ENCODE data around the gene MIEF2. TPM values are rescaled to one million over a fixed set of nuclear protein-coding genes. Genes with fewer than 3 reads are reported as not detected.

MIEF2 gene
- total and polyA plus RNA-seq, 10 of the 15 experiments (the other 5 are each of a cell fraction or from before 2014, with no cell fraction given): 0.16 to 9.2 (median 4.1) TPM

GRCh38 chr17:18261659-18262058 is 1.2 kb downstream of the MIEF2 start (continued):
- TF ChIP-seq SMC3 (IDR thresholded peaks at IDR 0.05; ENCODE audit: borderline replicate concordance, low read length) (no peak), RAD51 (IDR thresholded peaks at IDR 0.05) (no peak), ZBTB11 (CRISPR knock-in tag; IDR thresholded peaks at IDR 0.05) (no peak), RELB (IDR thresholded peaks at IDR 0.05; ENCODE audit: low read depth) (no peak)

GRCh38 chr17:18262111-18262510 is 1.6 kb downstream of the MIEF2 start:
- TF ChIP-seq BACH1 (IDR thresholded peaks at IDR 0.05; ENCODE audit: borderline replicate concordance) (no peak), USF2 (IDR thresholded peaks at IDR 0.05; ENCODE audit: borderline replicate concordance, low read depth, low read length) (no peak), MAX (IDR thresholded peaks at IDR 0.05; ENCODE audit: low read depth, low read length) (no peak), ZNF24 (IDR thresholded peaks at IDR 0.05) (no peak), KLF5 (IDR thresholded peaks at IDR 0.05; ENCODE audit: partially characterized antibody) (no peak), JUNB (IDR thresholded peaks at IDR 0.05) (no peak), ASH2L (IDR thresholded peaks at IDR 0.05; ENCODE audit: borderline replicate concordance, low read depth) (no peak), SREBF1 (IDR thresholded peaks at IDR 0.05; ENCODE audit: low read length) (no peak)
- BruUV-seq (replicated peaks): no TSS peak
- H3K79me2 ChIP-seq (ENCODE audit: control insufficient read depth, insufficient read depth, low read length): peaks cover 13% of the 10 kb centered on the region
- peak overlapping the region; percentile 95; the same call in 1 of the 2 replicates for H3K4me2 ChIP-seq (ENCODE audit: control insufficient read depth, insufficient read depth)
- FAIRE-seq (no peak), ATAC-seq (no peak), DNase-seq (ENCODE audit: low read depth, low spot score) (no peak)
- no peaks in the 10 kb centered on the region for H3K9me3 ChIP-seq (replicated peaks; ENCODE audit: control insufficient read depth, insufficient read depth, low read length)
- CTCF ChIA-PET: no interaction called here
- H2AFZ ChIP-seq (ENCODE audit: control insufficient read depth, low read depth, low read length): no peak overlapping the region
- peaks cover 0 to 5% of the 10 kb centered on the region in 2 experiments; a peak in 3 of 4 replicates for H3K36me3 ChIP-seq (ENCODE audit: control insufficient read depth in 2 of 2, insufficient read depth in 2 of 2, low read length in 1 of 2)
- intact Hi-C loops (cut with micrococcal nuclease; ENCODE audit: unreplicated experiment) (no loop called here), in situ Hi-C loops (cut with MboI) (no loop called here)
- peaks cover 21% of the 10 kb centered on the region for H3K4me1 ChIP-seq (ENCODE audit: control insufficient read depth, insufficient read depth, low read length)
- H3K27me3 ChIP-seq (replicated peaks in 1 of 2; ENCODE audit: control insufficient read depth in 2 of 2, insufficient read depth in 2 of 2, low read length in 1 of 2): no peaks in the 10 kb centered on the region
- SMC1A ChIA-PET (ENCODE audit: uncharacterized antibody, unreplicated experiment): no interaction called here
- WGBS (ENCODE audit: insufficient coverage, insufficient replicate concordance, low lambda C conversion rate, missing lambda C conversion rate): 67% methylated on average over 2 of the region's 2 CpGs
- no peak overlapping the region for H3K4me3 ChIP-seq
- H3K9ac ChIP-seq (ENCODE audit: control insufficient read depth, insufficient read depth, low read length): no peak overlapping the region
- POLR2A ChIA-PET: no interaction called here
- no peak overlapping the region for H3K27ac ChIP-seq (ENCODE audit: control insufficient read depth, insufficient read depth)
- H4K20me1 ChIP-seq (ENCODE audit: control insufficient read depth, insufficient read depth): no peaks in the 10 kb centered on the region
- RAD21 ChIA-PET (ENCODE audit: unreplicated experiment): no interaction called here

Measured in GM12878 (cell line).